ENCODE results near the gene LGSN. TPM values are rescaled to one million over a fixed set of nuclear protein-coding genes. Genes with fewer than 3 reads are reported as not detected.
"Not testable (repeated sequence)": the region's sequence is repeated elsewhere in the genome, so short reads cannot be mapped to it uniquely, and the experiment has no call there.

LGSN gene
- total and polyA plus RNA-seq, 2 donors, result not detected

DNA sequence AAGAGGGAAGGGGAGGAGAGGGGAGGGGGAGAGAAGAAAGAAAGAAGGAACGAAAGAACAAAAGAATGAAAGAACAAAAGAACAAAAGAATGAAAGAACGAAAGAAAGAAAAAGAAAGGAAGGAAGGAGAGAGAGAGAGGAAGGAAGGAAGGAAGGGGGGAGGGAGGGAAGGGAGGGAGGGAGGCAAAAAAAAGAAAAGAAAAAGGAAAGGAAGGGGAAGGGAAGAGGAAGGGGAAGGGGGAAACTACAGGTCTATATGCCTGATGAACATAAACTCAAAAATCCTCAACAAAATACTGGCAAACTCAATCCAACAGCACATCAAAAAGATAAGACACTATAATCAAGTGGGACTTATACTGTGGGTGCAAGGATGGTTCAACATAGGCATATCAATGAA lies 13.7 kb upstream of the LGSN start:
- H3K27ac ChIP-seq (ENCODE audit: low read depth), result no peak overlapping the region
- H3K4me3 ChIP-seq (ENCODE audit: low read depth, low read length), result no peak overlapping the region
- 81% methylated on average over 2 of the region's 2 CpGs for WGBS
- no peak for DNase-seq (ENCODE audit: extremely low spot score)
- no peaks in the 10 kb centered on the region for H3K4me1 ChIP-seq (ENCODE audit: insufficient read depth)
- no peaks in the 10 kb centered on the region for H3K36me3 ChIP-seq (ENCODE audit: insufficient read depth)

DNA sequence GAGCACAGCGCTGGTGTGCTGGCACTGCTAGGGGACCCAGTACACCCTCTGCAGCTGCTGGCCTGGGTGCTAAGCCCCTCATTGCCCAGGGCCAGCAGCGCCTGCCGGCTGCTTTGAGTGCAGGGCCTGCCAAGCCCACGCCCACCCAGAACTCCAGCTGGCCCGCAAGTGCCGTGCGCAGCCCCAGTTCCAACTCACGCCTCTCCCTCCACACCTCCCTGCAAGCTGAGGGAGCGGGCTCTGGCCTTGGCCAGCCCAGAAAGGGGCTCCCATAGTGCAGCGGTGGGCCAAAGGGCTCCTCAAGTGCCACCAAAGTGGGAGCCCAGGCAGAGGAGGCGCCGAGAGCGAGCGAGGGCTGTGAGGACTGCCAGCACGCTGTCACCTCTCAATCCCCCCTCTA lies 6.8 kb upstream of the LGSN start:
- H3K4me1 ChIP-seq (ENCODE audit: insufficient read depth); DNase-seq (ENCODE audit: extremely low spot score); H3K4me3 ChIP-seq (ENCODE audit: low read depth, low read length); H3K27ac ChIP-seq (ENCODE audit: low read depth); H3K36me3 ChIP-seq (ENCODE audit: insufficient read depth): not testable (repeated sequence)
- 93% methylated on average over 15 of the region's 15 CpGs for WGBS

DNA sequence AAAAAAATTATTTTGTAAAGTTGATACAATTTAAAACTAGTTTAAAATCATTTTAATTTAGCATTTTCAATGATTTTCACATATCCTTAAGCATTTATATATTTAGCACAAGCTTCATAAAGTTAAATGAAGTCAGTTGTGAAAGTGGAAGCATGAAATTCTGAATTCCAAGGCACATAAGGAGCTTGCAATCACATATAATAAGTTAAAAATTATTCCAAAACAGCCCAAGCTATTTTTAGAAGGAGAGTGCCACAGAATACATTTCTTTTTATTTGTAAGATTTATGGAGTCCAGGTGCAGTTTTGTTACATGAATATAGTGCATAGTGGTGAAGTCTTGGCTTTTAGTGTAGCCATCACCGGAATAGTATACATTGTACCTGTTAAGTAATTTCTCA lies 3.2 kb upstream of the LGSN start:
- Histone ChIP-seq H3K4me3 (ENCODE audit: low read depth, low read length) (no peak overlapping the region), H3K36me3 (ENCODE audit: insufficient read depth) (no peaks in the 10 kb centered on the region), H3K27ac (ENCODE audit: low read depth) (no peak overlapping the region), H3K4me1 (ENCODE audit: insufficient read depth) (no peaks in the 10 kb centered on the region)
- DNase-seq (ENCODE audit: extremely low spot score), result no peak
- WGBS, result 99% methylated on average over 1 of the region's 1 CpG

DNA sequence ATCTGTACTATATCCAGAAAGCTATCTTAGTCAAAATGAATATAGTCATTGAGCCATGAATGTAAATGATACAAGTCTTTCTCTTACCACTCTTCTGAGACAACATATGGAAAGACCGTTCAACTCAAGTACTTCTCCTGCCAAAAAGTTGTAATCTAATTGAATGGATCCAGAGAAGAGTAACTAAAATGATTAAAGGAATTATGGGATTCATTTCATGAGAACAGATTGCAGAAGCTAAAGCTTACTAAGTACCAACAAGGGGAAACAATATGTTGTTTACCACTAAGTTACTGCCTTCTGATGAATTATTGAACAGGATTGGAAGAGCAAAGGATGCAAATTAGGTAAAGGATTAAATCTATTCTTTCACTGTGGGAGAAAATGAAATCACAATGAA lies 2.0 kb upstream of the LGSN start:
- no peak for DNase-seq (ENCODE audit: extremely low spot score)
- Histone ChIP-seq H3K4me1 (ENCODE audit: insufficient read depth) (no peaks in the 10 kb centered on the region), H3K36me3 (ENCODE audit: insufficient read depth) (no peaks in the 10 kb centered on the region), H3K4me3 (ENCODE audit: low read depth, low read length) (no peak overlapping the region), H3K27ac (ENCODE audit: low read depth) (no peak overlapping the region)
- 79% methylated on average over 1 of the region's 1 CpG for WGBS

DNA sequence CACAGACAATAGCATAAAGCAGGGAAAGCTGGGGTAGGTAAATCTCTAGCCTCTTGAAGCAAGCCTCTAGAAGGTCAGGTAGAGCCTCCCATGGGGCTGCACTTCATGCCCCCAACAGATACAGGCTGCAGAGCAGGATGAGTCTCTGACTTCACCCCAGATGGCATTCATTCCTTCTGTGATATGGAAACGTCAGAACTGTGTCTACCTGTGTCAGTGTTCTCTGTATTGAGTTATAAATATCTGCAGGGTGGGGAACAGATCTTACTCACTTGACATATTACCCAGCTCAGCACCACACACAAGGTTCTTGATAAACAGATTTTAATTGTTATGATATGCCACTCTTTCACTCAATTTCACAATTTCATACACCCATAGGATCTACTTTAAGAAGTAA lies 2.1 kb downstream of the LGSN start:
- Histone ChIP-seq H3K27ac (ENCODE audit: low read depth) (no peak overlapping the region), H3K36me3 (ENCODE audit: insufficient read depth) (no peaks in the 10 kb centered on the region), H3K4me1 (ENCODE audit: insufficient read depth) (no peaks in the 10 kb centered on the region), H3K4me3 (ENCODE audit: low read depth, low read length) (no peak overlapping the region)
- DNase-seq (ENCODE audit: extremely low spot score), result no peak
- 35% methylated on average over 1 of the region's 1 CpG for WGBS

DNA sequence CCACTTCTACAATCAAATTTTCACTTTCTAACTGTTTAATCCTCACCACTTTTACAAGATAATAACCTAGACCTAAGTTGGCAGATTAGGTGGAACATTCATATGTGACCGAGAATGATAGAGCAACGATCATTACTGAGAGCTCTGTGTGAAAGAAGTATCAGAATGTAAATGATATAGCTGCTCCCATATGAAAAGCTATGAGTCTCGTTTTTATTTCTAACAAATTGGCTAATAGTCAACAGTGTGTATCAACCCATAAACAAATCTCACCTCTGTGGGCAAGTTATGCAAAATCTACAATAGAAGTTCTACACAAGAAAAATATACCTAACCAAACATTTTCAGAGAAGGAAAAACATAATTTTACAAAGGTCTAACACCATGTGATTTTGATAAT lies 3.7 kb downstream of the LGSN start:
- no peak overlapping the region for H3K4me3 ChIP-seq (ENCODE audit: low read depth, low read length)
- no peak for DNase-seq (ENCODE audit: extremely low spot score)
- 76% methylated on average over 3 of the region's 3 CpGs for WGBS
- H3K4me1 ChIP-seq (ENCODE audit: insufficient read depth), result no peaks in the 10 kb centered on the region
- no peaks in the 10 kb centered on the region for H3K36me3 ChIP-seq (ENCODE audit: insufficient read depth)
- no peak overlapping the region for H3K27ac ChIP-seq (ENCODE audit: low read depth)

DNA sequence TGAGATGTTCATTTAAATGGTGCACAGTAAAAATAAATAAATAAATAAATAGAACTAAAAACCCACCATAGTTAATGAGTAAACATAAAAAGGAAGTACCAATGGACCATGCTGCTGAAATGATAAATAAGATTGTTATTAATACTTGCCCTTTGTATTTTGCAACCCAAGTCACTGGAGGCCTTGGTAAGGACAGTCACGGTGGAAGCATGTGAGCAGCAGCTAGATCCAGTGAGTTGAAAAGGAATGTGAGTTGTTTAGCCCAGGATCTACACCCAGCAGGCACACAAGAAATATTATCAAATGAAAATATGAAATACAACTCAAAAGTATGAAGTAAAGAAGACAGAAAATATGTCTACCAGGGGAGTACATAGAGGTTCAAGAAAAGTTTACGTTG lies 6.7 kb downstream of the LGSN start:
- no peak overlapping the region for H3K4me3 ChIP-seq (ENCODE audit: low read depth, low read length)
- WGBS, result 94% methylated on average over 2 of the region's 2 CpGs
- H3K36me3 ChIP-seq (ENCODE audit: insufficient read depth), result no peaks in the 10 kb centered on the region
- no peaks in the 10 kb centered on the region for H3K4me1 ChIP-seq (ENCODE audit: insufficient read depth)
- no peak overlapping the region for H3K27ac ChIP-seq (ENCODE audit: low read depth)
- DNase-seq (ENCODE audit: extremely low spot score), result no peak

DNA sequence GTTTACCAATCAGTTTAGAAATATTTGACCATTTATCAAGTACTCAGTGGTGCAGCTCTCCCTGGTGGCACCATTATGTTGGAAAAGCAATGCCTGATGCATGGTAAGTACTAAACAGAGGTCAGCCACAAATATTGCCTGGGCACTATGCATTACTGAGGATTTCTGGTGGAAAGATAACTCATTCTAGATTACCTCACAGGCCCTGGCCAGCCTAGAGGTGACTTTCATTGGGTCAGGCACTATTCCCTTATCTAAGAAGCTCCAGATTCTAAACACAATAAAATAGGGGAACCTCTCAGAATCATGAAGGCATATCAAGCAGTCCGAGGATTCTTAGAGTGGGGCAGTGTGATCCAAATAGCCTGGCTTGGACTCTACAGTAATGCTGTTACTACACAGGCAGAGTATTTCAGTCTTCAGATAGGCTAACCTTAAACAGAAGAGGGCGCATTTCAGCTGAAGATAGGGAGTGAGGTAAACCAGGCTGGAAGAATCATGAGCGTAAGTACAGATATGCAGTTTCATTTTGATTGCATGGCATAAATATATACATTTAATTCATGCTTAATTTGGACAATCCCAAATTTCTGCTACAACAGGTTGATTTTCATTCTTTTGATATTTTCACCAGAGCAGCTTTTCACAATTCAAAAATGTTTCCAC lies 12.1 kb downstream of the LGSN start:
- 56% methylated on average over 3 of the region's 3 CpGs for WGBS

DNA sequence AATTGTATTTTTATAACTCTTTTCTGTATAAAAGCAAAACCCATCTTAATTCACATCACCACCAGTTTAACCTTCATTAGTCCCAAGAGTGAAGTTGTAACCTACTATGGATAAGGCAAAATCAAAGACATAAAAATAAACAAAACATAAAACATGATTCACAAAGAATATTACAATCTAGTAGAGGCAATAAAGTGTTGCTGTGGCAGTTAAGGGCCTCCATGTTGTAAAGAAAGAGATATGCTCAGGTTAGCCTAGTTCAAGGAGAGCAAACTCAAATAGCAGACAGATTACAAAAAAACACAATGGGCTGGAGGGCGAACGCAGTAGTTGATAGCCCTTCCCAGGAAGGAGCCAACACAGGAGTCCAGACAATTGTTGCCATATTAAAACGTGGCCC lies 13.4 kb downstream of the LGSN start:
- Histone ChIP-seq H3K27ac (ENCODE audit: low read depth) (no peak overlapping the region), H3K36me3 (ENCODE audit: insufficient read depth) (no peaks in the 10 kb centered on the region), H3K4me1 (ENCODE audit: insufficient read depth) (no peaks in the 10 kb centered on the region), H3K4me3 (ENCODE audit: low read depth, low read length) (no peak overlapping the region)
- no peak for DNase-seq (ENCODE audit: extremely low spot score)
- 80% methylated on average over 3 of the region's 3 CpGs for WGBS

More for the DNA sequence above, 12.1 kb downstream of the LGSN start:
- H3K4me3 ChIP-seq (ENCODE audit: low read depth, low read length), result no peak overlapping the region
- H3K27ac ChIP-seq (ENCODE audit: low read depth), result no peak overlapping the region
- no peak for DNase-seq (ENCODE audit: extremely low spot score)
- H3K36me3 ChIP-seq (ENCODE audit: insufficient read depth), result no peaks in the 10 kb centered on the region
- H3K4me1 ChIP-seq (ENCODE audit: insufficient read depth), result no peaks in the 10 kb centered on the region

DNA sequence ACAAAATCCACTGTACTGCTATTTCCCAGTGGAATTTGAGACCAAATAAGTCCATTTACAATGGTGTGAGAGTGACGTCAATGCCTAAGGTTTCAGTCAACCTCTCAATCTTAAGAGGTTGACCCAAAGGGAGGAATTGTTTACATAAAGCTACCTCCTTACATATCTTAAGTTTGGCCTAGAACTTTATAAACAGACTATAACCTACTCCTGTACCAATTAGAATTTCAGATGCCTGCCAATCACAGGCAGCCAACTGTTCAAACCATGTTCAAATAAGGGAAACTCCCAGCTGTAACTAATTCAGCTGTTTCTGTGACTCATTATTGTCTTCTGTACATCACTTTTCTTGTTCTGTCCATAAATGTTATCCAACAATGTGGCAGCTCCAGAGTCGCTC lies 14.5 kb downstream of the LGSN start:
- WGBS, result 82% methylated on average over 2 of the region's 2 CpGs
- Histone ChIP-seq H3K4me3 (ENCODE audit: low read depth, low read length) (no peak overlapping the region), H3K36me3 (ENCODE audit: insufficient read depth) (no peaks in the 10 kb centered on the region), H3K4me1 (ENCODE audit: insufficient read depth) (no peaks in the 10 kb centered on the region), H3K27ac (ENCODE audit: low read depth) (no peak overlapping the region)
- no peak for DNase-seq (ENCODE audit: extremely low spot score)

DNA sequence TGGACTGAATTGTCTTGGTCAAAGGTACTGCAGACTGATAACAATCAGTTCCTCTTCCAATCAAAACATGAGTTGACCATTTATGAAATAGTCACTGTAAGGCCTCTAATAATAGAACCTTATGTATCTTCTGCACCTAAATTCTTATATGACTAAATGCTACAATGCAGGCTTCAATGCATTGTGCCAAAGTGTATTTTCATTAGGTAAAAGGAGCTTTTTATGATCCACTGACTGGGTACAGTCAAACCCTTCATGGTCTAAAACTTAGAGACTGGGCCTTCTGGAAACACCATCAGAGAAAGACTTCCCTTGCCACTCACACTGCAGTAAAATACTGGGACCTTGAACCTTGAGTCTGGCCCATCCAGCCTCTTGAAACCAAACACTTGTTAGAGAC lies 16.3 kb downstream of the LGSN start:
- H3K4me1 ChIP-seq (ENCODE audit: insufficient read depth), result no peaks in the 10 kb centered on the region
- no peaks in the 10 kb centered on the region for H3K36me3 ChIP-seq (ENCODE audit: insufficient read depth)
- no peak overlapping the region for H3K4me3 ChIP-seq (ENCODE audit: low read depth, low read length)
- no peak for DNase-seq (ENCODE audit: extremely low spot score)
- no peak overlapping the region for H3K27ac ChIP-seq (ENCODE audit: low read depth)

DNA sequence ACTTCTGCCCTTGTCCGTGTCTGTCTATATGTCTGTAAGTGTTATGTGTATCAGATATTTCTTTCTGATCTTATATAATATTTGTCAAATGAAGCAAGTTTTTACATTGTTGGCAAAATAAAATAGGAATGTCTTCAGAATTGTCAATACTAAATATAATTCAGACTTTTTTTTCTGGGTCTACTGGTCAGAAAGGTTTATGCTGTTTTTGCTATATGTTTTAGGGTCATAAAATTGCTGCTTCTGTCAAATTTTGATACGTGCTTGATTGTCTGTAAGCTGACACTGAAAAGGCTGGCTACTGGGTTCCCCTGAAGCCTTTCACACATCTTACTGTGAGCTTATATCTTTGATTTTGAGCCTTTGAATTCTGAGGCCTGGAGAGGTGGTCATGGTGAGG lies 20.1 kb downstream of the LGSN start:
- no peaks in the 10 kb centered on the region for H3K4me1 ChIP-seq (ENCODE audit: insufficient read depth)
- WGBS, result 91% methylated on average over 2 of the region's 2 CpGs
- no peak overlapping the region for H3K4me3 ChIP-seq (ENCODE audit: low read depth, low read length)

DNA sequence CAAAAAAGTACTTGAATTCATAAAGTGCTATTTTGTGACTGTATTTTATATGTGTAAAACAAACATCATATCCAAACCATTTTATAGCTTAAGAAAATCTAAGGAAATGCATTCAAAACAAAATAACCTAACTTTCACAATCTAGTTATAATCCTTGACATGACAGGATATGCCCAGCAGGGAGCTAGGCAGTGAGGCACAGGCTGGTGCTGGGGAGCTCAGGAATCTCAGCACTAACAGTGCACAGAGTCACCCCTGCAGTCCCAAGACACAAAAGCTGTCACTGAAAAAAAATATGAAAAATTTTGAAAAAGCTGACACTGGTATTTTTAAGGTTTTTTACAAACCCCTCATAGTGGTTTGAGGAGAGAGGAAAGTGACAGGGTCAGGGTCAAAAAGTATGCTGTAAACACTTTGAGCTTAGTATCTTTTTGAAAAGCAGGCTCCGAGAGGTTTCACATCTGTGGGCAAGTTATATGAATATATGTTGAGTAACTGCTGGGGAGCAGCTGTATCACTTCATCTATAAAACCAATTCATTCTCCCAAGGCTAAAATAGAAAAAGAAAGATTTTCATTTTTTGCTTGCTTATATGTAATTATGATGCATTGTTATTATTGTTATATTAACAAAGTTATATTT lies 24.1 kb downstream of the LGSN start:
- H3K36me3 ChIP-seq (ENCODE audit: insufficient read depth), result no peaks in the 10 kb centered on the region
- H3K27ac ChIP-seq (ENCODE audit: low read depth), result no peak overlapping the region
- WGBS, result 38% methylated on average over 1 of the region's 1 CpG
- H3K4me3 ChIP-seq (ENCODE audit: low read depth, low read length), result no peak overlapping the region
- DNase-seq (ENCODE audit: extremely low spot score), result no peak
- no peaks in the 10 kb centered on the region for H3K4me1 ChIP-seq (ENCODE audit: insufficient read depth)

More for the DNA sequence above, 20.1 kb downstream of the LGSN start:
- H3K27ac ChIP-seq (ENCODE audit: low read depth), result no peak overlapping the region
- H3K36me3 ChIP-seq (ENCODE audit: insufficient read depth), result no peaks in the 10 kb centered on the region
- no peak for DNase-seq (ENCODE audit: extremely low spot score)

DNA sequence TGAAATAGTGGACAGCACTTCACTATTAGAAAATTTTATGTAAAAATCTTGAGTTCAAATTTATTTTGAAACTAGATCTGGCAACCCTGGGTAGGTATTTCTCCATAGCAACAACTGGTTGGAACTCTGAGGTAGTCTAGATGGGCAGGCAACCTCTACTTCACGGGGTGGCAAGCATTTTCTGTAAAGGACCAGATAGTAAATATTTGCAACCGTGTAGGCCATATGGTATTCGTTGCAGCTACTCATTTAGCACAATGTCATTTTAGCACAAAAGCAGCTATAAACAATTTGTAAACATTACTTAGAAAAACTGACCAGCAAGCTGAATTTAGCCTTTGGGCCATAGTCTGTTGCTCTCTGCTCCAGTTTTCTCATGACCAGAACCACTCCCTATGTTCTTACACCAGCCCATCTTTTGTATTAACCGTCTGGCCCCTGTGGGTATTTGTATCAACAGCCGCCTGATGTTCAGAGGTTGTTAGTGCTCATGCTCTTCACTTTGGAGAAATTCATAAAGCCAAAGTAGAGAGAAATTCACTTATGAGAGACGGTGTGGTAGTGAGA lies 29.2 kb downstream of the LGSN start:
- 65% methylated on average over 6 of the region's 6 CpGs for WGBS
- Histone ChIP-seq H3K4me3 (ENCODE audit: low read depth, low read length) (no peak overlapping the region), H3K27ac (ENCODE audit: low read depth) (no peak overlapping the region), H3K36me3 (ENCODE audit: insufficient read depth) (no peaks in the 10 kb centered on the region), H3K4me1 (ENCODE audit: insufficient read depth) (no peaks in the 10 kb centered on the region)
- DNase-seq (ENCODE audit: extremely low spot score), result no peak

Measured in urinary bladder (tissue), 4 donors.